GM12878 (cell line): Measurements from ENCODE around the gene GLB1L2. TPM values are rescaled to one million over a fixed set of nuclear protein-coding genes. Genes with fewer than 3 reads are reported as not detected.
"Not testable (repeated sequence)": the region's sequence is repeated elsewhere in the genome, so short reads cannot be mapped to it uniquely, and the experiment has no call there.

Experiments
- ATAC-seq: fragments of 200-7000 bp; cut with Tn5 transposase; 3 replicates; pipeline ENCODE4 v1.9.1; 2020; ENCODE audit warnings: mild to moderate bottlenecking, moderate library complexity
- BruUV-seq: library from RNA; stranded (reverse); fragments of 400-500 nt; replicated peaks from 2 replicates; lab custom pipeline; 2021; lab: Mats Ljungman, UMichigan
- CTCF ChIA-PET: fragments of 300-600 bp; sonication (Branson Sonifier 250); formaldehyde crosslinking; extraction: SDS; loops from one replicate; lab custom pipeline; 2021; ENCODE audit warnings: inconsistent platforms; lab: Yijun Ruan, JAX
- POLR2A ChIA-PET: fragments of 350-600 bp; formaldehyde crosslinking; extraction: SDS; loops from one replicate; lab custom pipeline; 2021; ENCODE audit warnings: inconsistent platforms; lab: Charles Lee
- RAD21 ChIA-PET: fragments of 300-600 bp; sonication (Branson Sonifier 250); formaldehyde crosslinking; loops from one replicate; lab custom pipeline; 2023; ENCODE audit warnings: antibody characterized with exemption; ENCODE audit not compliant: unreplicated experiment; lab: Charles Lee
- SMC1A ChIA-PET: fragments of 300-600 bp; sonication (Branson Sonifier 250); formaldehyde crosslinking; loops from one replicate; lab custom pipeline; 2023; ENCODE audit not compliant: unreplicated experiment, uncharacterized antibody; lab: Charles Lee
- DNase-seq: peaks from one replicate; pipeline ENCODE4 v3.0.0-alpha.2; 2011; ENCODE audit warnings: low read depth, low spot score
- FAIRE-seq: peaks from 3 replicates; lab custom pipeline; 2011; peaks lifted over from hg19 to GRCh38; lab: Jason Lieb, UNC
- H2AFZ ChIP-seq: 2 replicates; pipeline ENCODE4 v1.6.0; 2011; ENCODE audit warnings: low read depth, low read length, control low read depth; ENCODE audit not compliant: control insufficient read depth
- H3K27ac ChIP-seq: 2 replicates; pipeline ENCODE4 v1.5.1; 2011; ENCODE audit warnings: control low read depth; ENCODE audit not compliant: control insufficient read depth, insufficient read depth
- H3K27me3 ChIP-seq, 2 experiments: replicated peaks in 1 of 2; 2 replicates each; pipeline versions ENCODE4 v1.6.0 to v1.6.1; 2011; ENCODE audit warnings: low read length in 1 of 2; ENCODE audit not compliant: control insufficient read depth in 2 of 2, insufficient read depth in 2 of 2
- H3K36me3 ChIP-seq, 2 experiments: 2 replicates each; pipeline ENCODE4 v1.5.1; 2011; ENCODE audit warnings: low read length in 1 of 2; ENCODE audit not compliant: control insufficient read depth in 2 of 2, insufficient read depth in 2 of 2
- H3K4me1 ChIP-seq: 2 replicates; pipeline ENCODE4 v1.6.1; 2011; ENCODE audit warnings: mild to moderate bottlenecking, low read length, moderate library complexity, mixed read lengths; ENCODE audit not compliant: control insufficient read depth, insufficient read depth
- H3K4me2 ChIP-seq: 2 replicates; pipeline ENCODE4 v1.6.0; 2011; ENCODE audit warnings: control low read depth; ENCODE audit not compliant: control insufficient read depth, insufficient read depth
- H3K4me3 ChIP-seq: fragments of 200-600 bp; sonication (generic); 2 replicates; pipeline ENCODE4 v1.5.1; 2016
- H3K79me2 ChIP-seq: 2 replicates; pipeline ENCODE4 v1.6.0; 2011; ENCODE audit warnings: low read length; ENCODE audit not compliant: control insufficient read depth, insufficient read depth
- H3K9ac ChIP-seq: 2 replicates; pipeline ENCODE4 v1.8.0; 2011; ENCODE audit warnings: low read length, control low read depth, mixed read lengths; ENCODE audit not compliant: control insufficient read depth, insufficient read depth
- H3K9me3 ChIP-seq: replicated peaks from 3 replicates; pipeline ENCODE4 v1.5.1; 2011; ENCODE audit warnings: mild to moderate bottlenecking, low read length; ENCODE audit not compliant: control insufficient read depth, insufficient read depth
- H4K20me1 ChIP-seq: 2 replicates; pipeline ENCODE4 v1.6.0; 2011; ENCODE audit not compliant: control insufficient read depth, insufficient read depth
- BCLAF1 ChIP-seq: fragments of 450-650 bp; IDR thresholded peaks from 2 replicates; pipeline ENCODE4 v1.6.1; 2017; ENCODE audit warnings: antibody characterized with exemption, mild to moderate bottlenecking, moderate library complexity
- STAT3 ChIP-seq: IDR thresholded peaks from 2 replicates; pipeline ENCODE4 v1.6.1; 2011; ENCODE audit warnings: low read depth, low read length, improper control_type of control experiment
- WGBS: methylation state at CpG from one replicate; pipeline ENCODE4 v1.1.6; 2016; ENCODE audit warnings: low lambda C conversion rate; ENCODE audit not compliant: insufficient replicate concordance, insufficient coverage; ENCODE audit errors: missing lambda C conversion rate; 5-methylcytosine and 5-hydroxymethylcytosine counted together
- in situ Hi-C: fragments of 300-500 bp; cut with MboI; formaldehyde crosslinking; loops from 9 replicates; pipeline ENCODE4 v1.14.3; 2018; ENCODE audit warnings: mixed read lengths
- intact Hi-C: fragments of 100-400 bp; cut with micrococcal nuclease; formaldehyde crosslinking; loops from one replicate; pipeline ENCODE4 v1.14.2; 2022; ENCODE audit not compliant: unreplicated experiment
- polyA plus RNA-seq, 11 experiments: library from polyadenylated mRNA; depleted of rRNA in 4 of 11; unstranded in 6 of 11; stranded (reverse) in 5 of 11; fragments of >200 nt; fragmentation: Nextera tagmentation in 4 of 11; fragmentation: Illumina TruSeq in 1 of 11; extraction: Ambion mirVana in 4 of 11; extraction: Trizol in 1 of 11; gene quantifications; 1 replicate in 1 of 11; 2 replicates in 10 of 11; pipeline versions ENCODE4 v1.2.1 to v1.2.3, GENCODE V29; 2011 to 2016; ENCODE audit warnings: inconsistent platforms in 2 of 11, missing spikeins in 2 of 11, low read depth in 1 of 11
- total RNA-seq, 4 experiments: library from RNA; depleted of rRNA in 3 of 4; stranded (reverse); fragments of >200 nt in 3 of 4; fragmentation: Illumina TruSeq in 1 of 4; extraction: Trizol in 1 of 4; gene quantifications; 2 replicates each; pipeline versions ENCODE4 v1.2.1 to v1.2.3, GENCODE V29; 2013 to 2021

Gene GLB1L2
- total and polyA plus RNA-seq, 10 of the 15 experiments (the other 5 are each of a cell fraction or from before 2014, with no cell fraction given): 0.04 to 0.85 (median 0.49) TPM

- TF ChIP-seq BCLAF1 (no peak), STAT3 (no peak)
- TF ChIP-seq, all 136 proteins: peak for 0
These were observed 48.1 kb upstream of the GLB1L2 start (continued) for GRCh38 chr11:134283461-134284230.

DNA sequence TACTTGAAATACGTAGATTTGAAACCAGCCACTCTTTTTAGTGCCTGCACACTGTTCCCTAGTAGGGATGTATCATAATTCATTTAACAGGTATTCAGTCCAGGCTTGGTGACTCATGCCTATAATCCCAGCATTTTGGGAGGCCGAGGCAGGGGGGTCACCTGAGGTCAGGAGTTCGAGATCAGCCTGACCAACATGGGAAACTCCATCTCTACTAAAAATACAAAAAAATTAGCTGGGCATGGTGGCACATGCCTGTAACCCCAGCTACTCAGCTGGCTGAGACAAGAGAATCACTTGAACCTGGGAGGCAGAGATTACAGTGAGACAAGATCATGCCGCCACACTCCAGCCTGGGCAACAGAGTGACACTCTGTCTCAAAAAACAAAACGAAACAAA lies 47.4 kb upstream of the GLB1L2 start:
- POLR2A ChIA-PET: not testable (repeated sequence)

More for the DNA sequence above, 47.4 kb upstream of the GLB1L2 start:
- H3K27me3 ChIP-seq, in situ Hi-C loops, H3K36me3 ChIP-seq, CTCF ChIA-PET, ATAC-seq, H3K79me2 ChIP-seq, intact Hi-C loops, H3K9me3 ChIP-seq, H3K4me3 ChIP-seq, H3K27ac ChIP-seq, H3K9ac ChIP-seq, H2AFZ ChIP-seq, BruUV-seq, H4K20me1 ChIP-seq, SMC1A ChIA-PET, RAD21 ChIA-PET, H3K4me1 ChIP-seq, H3K4me2 ChIP-seq, DNase-seq, FAIRE-seq: not testable (repeated sequence)
- WGBS: 45% methylated on average over 5 of the region's 5 CpGs
